GM12878 (cell line): Measurements from ENCODE around the gene FGB. TPM values are rescaled to one million over a fixed set of nuclear protein-coding genes. Genes with fewer than 3 reads are reported as not detected.

Experiments used
- ATAC-seq: fragments of 200-7000 bp; cut with Tn5 transposase; 3 replicates; pipeline ENCODE4 v1.9.1; 2020; ENCODE audit warnings: mild to moderate bottlenecking, moderate library complexity
- BruUV-seq: library from RNA; stranded (reverse); fragments of 400-500 nt; replicated peaks from 2 replicates; lab custom pipeline; 2021; lab: Mats Ljungman, UMichigan
- CTCF ChIA-PET: fragments of 300-600 bp; sonication (Branson Sonifier 250); formaldehyde crosslinking; extraction: SDS; loops from one replicate; lab custom pipeline; 2021; ENCODE audit warnings: inconsistent platforms; lab: Yijun Ruan, JAX
- POLR2A ChIA-PET: fragments of 350-600 bp; formaldehyde crosslinking; extraction: SDS; loops from one replicate; lab custom pipeline; 2021; ENCODE audit warnings: inconsistent platforms; lab: Charles Lee
- RAD21 ChIA-PET: fragments of 300-600 bp; sonication (Branson Sonifier 250); formaldehyde crosslinking; loops from one replicate; lab custom pipeline; 2023; ENCODE audit warnings: antibody characterized with exemption; ENCODE audit not compliant: unreplicated experiment; lab: Charles Lee
- SMC1A ChIA-PET: fragments of 300-600 bp; sonication (Branson Sonifier 250); formaldehyde crosslinking; loops from one replicate; lab custom pipeline; 2023; ENCODE audit not compliant: unreplicated experiment, uncharacterized antibody; lab: Charles Lee
- DNase-seq: peaks from one replicate; pipeline ENCODE4 v3.0.0-alpha.2; 2011; ENCODE audit warnings: low read depth, low spot score
- FAIRE-seq: peaks from 3 replicates; lab custom pipeline; 2011; peaks lifted over from hg19 to GRCh38; lab: Jason Lieb, UNC
- H2AFZ ChIP-seq: 2 replicates; pipeline ENCODE4 v1.6.0; 2011; ENCODE audit warnings: low read depth, low read length, control low read depth; ENCODE audit not compliant: control insufficient read depth
- H3K27ac ChIP-seq: 2 replicates; pipeline ENCODE4 v1.5.1; 2011; ENCODE audit warnings: control low read depth; ENCODE audit not compliant: control insufficient read depth, insufficient read depth
- H3K27me3 ChIP-seq, 2 experiments: replicated peaks in 1 of 2; 2 replicates each; pipeline versions ENCODE4 v1.6.0 to v1.6.1; 2011; ENCODE audit warnings: low read length in 1 of 2; ENCODE audit not compliant: control insufficient read depth in 2 of 2, insufficient read depth in 2 of 2
- H3K36me3 ChIP-seq, 2 experiments: 2 replicates each; pipeline ENCODE4 v1.5.1; 2011; ENCODE audit warnings: low read length in 1 of 2; ENCODE audit not compliant: control insufficient read depth in 2 of 2, insufficient read depth in 2 of 2
- H3K4me1 ChIP-seq: 2 replicates; pipeline ENCODE4 v1.6.1; 2011; ENCODE audit warnings: mild to moderate bottlenecking, low read length, moderate library complexity, mixed read lengths; ENCODE audit not compliant: control insufficient read depth, insufficient read depth
- H3K4me2 ChIP-seq: 2 replicates; pipeline ENCODE4 v1.6.0; 2011; ENCODE audit warnings: control low read depth; ENCODE audit not compliant: control insufficient read depth, insufficient read depth
- H3K4me3 ChIP-seq: fragments of 200-600 bp; sonication (generic); 2 replicates; pipeline ENCODE4 v1.5.1; 2016
- H3K79me2 ChIP-seq: 2 replicates; pipeline ENCODE4 v1.6.0; 2011; ENCODE audit warnings: low read length; ENCODE audit not compliant: control insufficient read depth, insufficient read depth
- H3K9ac ChIP-seq: 2 replicates; pipeline ENCODE4 v1.8.0; 2011; ENCODE audit warnings: low read length, control low read depth, mixed read lengths; ENCODE audit not compliant: control insufficient read depth, insufficient read depth
- H3K9me3 ChIP-seq: replicated peaks from 3 replicates; pipeline ENCODE4 v1.5.1; 2011; ENCODE audit warnings: mild to moderate bottlenecking, low read length; ENCODE audit not compliant: control insufficient read depth, insufficient read depth
- H4K20me1 ChIP-seq: 2 replicates; pipeline ENCODE4 v1.6.0; 2011; ENCODE audit not compliant: control insufficient read depth, insufficient read depth
- ATF7 ChIP-seq: fragments of 450-650 bp; IDR thresholded peaks from 2 replicates; pipeline ENCODE4 v1.6.1; 2016; ENCODE audit warnings: low read depth, mild to moderate bottlenecking
- WGBS: methylation state at CpG from one replicate; pipeline ENCODE4 v1.1.6; 2016; ENCODE audit warnings: low lambda C conversion rate; ENCODE audit not compliant: insufficient replicate concordance, insufficient coverage; ENCODE audit errors: missing lambda C conversion rate; 5-methylcytosine and 5-hydroxymethylcytosine counted together
- in situ Hi-C: fragments of 300-500 bp; cut with MboI; formaldehyde crosslinking; loops from 9 replicates; pipeline ENCODE4 v1.14.3; 2018; ENCODE audit warnings: mixed read lengths
- intact Hi-C: fragments of 100-400 bp; cut with micrococcal nuclease; formaldehyde crosslinking; loops from one replicate; pipeline ENCODE4 v1.14.2; 2022; ENCODE audit not compliant: unreplicated experiment
- polyA plus RNA-seq, 11 experiments: library from polyadenylated mRNA; depleted of rRNA in 4 of 11; unstranded in 6 of 11; stranded (reverse) in 5 of 11; fragments of >200 nt; fragmentation: Nextera tagmentation in 4 of 11; fragmentation: Illumina TruSeq in 1 of 11; extraction: Ambion mirVana in 4 of 11; extraction: Trizol in 1 of 11; gene quantifications; 1 replicate in 1 of 11; 2 replicates in 10 of 11; pipeline versions ENCODE4 v1.2.1 to v1.2.3, GENCODE V29; 2011 to 2016; ENCODE audit warnings: inconsistent platforms in 2 of 11, missing spikeins in 2 of 11, low read depth in 1 of 11
- total RNA-seq, 4 experiments: library from RNA; depleted of rRNA in 3 of 4; stranded (reverse); fragments of >200 nt in 3 of 4; fragmentation: Illumina TruSeq in 1 of 4; extraction: Trizol in 1 of 4; gene quantifications; 2 replicates each; pipeline versions ENCODE4 v1.2.1 to v1.2.3, GENCODE V29; 2013 to 2021
- TF ChIP-seq, protein P1 (sequence below): IDR thresholded peaks from 2 replicates; pipeline ENCODE4 v1.6.1; 2011; ENCODE audit warnings: mild to moderate bottlenecking, low read depth, low read length, moderate library complexity; ENCODE audit not compliant: insufficient replicate concordance

Gene FGB
- total and polyA plus RNA-seq, 10 of the 15 experiments (the other 5 are each of a cell fraction or from before 2014, with no cell fraction given), result 0.04 to 2.7 TPM; not detected in 8

DNA sequence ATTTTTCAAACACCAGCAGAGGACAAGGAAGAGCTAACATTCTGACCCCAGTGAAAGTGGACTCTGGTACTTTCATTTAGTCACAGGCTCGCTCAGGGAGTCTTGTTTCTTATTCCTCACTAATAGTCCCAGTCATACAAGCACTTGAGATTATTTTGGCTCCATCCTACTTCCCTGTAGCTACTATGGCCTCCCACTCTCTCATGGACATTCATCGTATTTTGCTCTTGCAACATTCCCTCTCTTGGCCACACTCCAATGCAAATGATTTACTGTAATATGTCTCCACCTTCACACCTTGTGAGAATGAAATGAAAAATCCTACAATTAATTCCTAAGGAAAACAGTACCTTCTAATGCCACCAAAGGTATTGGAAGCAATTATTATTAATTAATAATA is 33.9 kb upstream of the FGB start (continued):
- TF ChIP-seq, protein P1, sequence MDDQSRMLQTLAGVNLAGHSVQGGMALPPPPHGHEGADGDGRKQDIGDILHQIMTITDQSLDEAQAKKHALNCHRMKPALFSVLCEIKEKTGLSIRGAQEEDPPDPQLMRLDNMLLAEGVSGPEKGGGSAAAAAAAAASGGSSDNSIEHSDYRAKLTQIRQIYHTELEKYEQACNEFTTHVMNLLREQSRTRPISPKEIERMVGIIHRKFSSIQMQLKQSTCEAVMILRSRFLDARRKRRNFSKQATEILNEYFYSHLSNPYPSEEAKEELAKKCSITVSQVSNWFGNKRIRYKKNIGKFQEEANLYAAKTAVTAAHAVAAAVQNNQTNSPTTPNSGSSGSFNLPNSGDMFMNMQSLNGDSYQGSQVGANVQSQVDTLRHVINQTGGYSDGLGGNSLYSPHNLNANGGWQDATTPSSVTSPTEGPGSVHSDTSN, result no peak

DNA sequence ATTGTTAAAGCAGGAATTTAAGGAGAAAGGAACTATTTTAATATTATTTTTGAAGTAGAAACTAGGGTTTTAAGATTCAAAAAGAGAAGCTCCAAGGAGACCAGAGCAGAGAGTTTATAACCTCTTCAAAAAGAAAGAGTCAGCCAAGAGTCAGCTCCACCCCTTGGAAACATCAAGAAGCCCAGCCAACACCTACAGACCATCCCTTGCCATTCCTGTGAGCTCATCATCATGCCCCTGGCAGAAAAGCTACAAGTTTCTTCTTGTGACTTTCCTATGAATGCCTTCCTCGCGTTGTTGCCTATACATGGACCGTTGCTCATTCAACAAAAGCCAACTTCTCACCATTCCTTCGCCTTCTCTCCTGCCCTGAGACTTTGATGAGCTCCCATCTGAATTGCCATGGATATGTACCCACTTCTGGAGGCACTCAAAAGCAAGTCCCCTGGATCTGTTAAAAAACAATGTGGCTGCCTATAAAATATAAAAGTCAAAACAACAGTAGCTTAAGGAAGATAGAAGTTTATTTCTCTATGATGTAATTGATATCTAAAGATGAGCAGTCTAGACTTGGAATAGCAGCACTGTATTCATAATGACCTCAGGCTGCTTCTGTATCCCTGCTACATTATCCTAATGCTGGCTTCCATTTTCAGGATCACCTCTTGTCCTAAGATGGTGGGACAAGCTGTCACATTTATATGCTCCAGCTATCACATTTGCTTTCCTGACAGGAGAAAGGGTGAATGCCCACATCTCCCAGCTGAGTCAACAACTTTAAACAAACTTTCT is 32.9 kb upstream of the FGB start:
- 62% methylated on average over 4 of the region's 4 CpGs for WGBS
- no peak for DNase-seq
- H3K9ac ChIP-seq, result no peak overlapping the region
- no peak for TF ChIP-seq ATF7
- H3K4me1 ChIP-seq, result 0 out of 2 replicates have a peak, but pooled peaks cover 3% of the 10 kb centered on the region
- H3K79me2 ChIP-seq, result no peaks in the 10 kb centered on the region
- H3K4me2 ChIP-seq, result no peak overlapping the region
- no peak for ATAC-seq
- no peak for FAIRE-seq
- SMC1A ChIA-PET, result interaction anchor here (1.0 to 1.3 kb wide), 3 partner anchors 9 to 23 kb away, joined by 3 read pairs; no protein-coding TSS in a partner anchor
- no peak overlapping the region for H3K27ac ChIP-seq
- intact Hi-C loops (no loop called here), in situ Hi-C loops (no loop called here)
- H3K4me3 ChIP-seq, result no peak overlapping the region
- RAD21 ChIA-PET, result interaction anchor here (1.1 kb wide), 1 partner anchor 23 kb away, joined by 3 read pairs; no protein-coding TSS in a partner anchor
- no peaks in the 10 kb centered on the region for H3K9me3 ChIP-seq
- H2AFZ ChIP-seq, result no peak overlapping the region
- POLR2A ChIA-PET, result no interaction called here
- H3K27me3 ChIP-seq, result no peaks in the 10 kb centered on the region
- no peaks in the 10 kb centered on the region for H4K20me1 ChIP-seq
- CTCF ChIA-PET, result interaction anchor here (2.0 kb wide), 2 partner anchors 7 to 21 kb away, joined by 5 to 6 read pairs; partner anchors contain the start of gene PLRG1
- BruUV-seq, result no TSS peak
- no peaks in the 10 kb centered on the region for H3K36me3 ChIP-seq
